GM21737 (cell line): ENCODE measurements around the gene FGB.

Source experiments
- ATAC-seq: cut with Tn5 transposase; IDR thresholded peaks from one replicate; pipeline ENCODE4 v1.9.1; 2021; ENCODE audit warnings: mild to moderate bottlenecking, moderate library complexity; ENCODE audit not compliant: unreplicated experiment

Gene FGB

GRCh38 chr4:154562697-154563254 is at the start of gene FGB:
Gene FGB, plus strand, starts transcription at chr4:154563011. Its CDS starts 8 bp downstream, at chr4:154563019.
- no peak for ATAC-seq

GRCh38 chr4:154516318-154517029 is 46.3 kb upstream of the FGB start:
- ATAC-seq: no peak

GRCh38 chr4:154517591-154517990 is 45.2 kb upstream of the FGB start:
- no peak for ATAC-seq

GRCh38 chr4:154519214-154519613 is 43.6 kb upstream of the FGB start:
- no peak for ATAC-seq

GRCh38 chr4:154521607-154522006 is 41.2 kb upstream of the FGB start:
- no peak for ATAC-seq

- no peak for ATAC-seq
Measured at GRCh38 chr4:154526151-154526550, 36.7 kb upstream of the FGB start.

GRCh38 chr4:154527308-154527707 is 35.5 kb upstream of the FGB start:
- ATAC-seq: no peak

- no peak for ATAC-seq
Measured at GRCh38 chr4:154528869-154529268, 33.9 kb upstream of the FGB start.

- ATAC-seq: no peak
Measured at GRCh38 chr4:154529728-154530519, 32.9 kb upstream of the FGB start.

GRCh38 chr4:154534296-154534695 is 28.5 kb upstream of the FGB start:
- no peak for ATAC-seq

GRCh38 chr4:154542271-154542879 is 20.4 kb upstream of the FGB start:
- no peak for ATAC-seq

- ATAC-seq: no peak
Measured at GRCh38 chr4:154545689-154546088, 17.1 kb upstream of the FGB start.

GRCh38 chr4:154549894-154550790 is 12.7 kb upstream of the FGB start, which contains the start of gene PLRG1:
Gene PLRG1, minus strand, starts transcription at chr4:154550400. Its CDS starts 92 bp downstream, at chr4:154550308.
- ATAC-seq: peak; percentile 99

GRCh38 chr4:154551872-154552686 is 10.7 kb upstream of the FGB start:
- peak; percentile 41 for ATAC-seq

- peak; percentile 21 for ATAC-seq
Measured at GRCh38 chr4:154559141-154559493, 3.7 kb upstream of the FGB start.

GRCh38 chr4:154559494-154560418 is 3.1 kb upstream of the FGB start:
- ATAC-seq: peak; percentile 69

- no peak for ATAC-seq
Measured at GRCh38 chr4:154560419-154560801, 2.4 kb upstream of the FGB start.

GRCh38 chr4:154560824-154561231 is 2.0 kb upstream of the FGB start:
- ATAC-seq: no peak

GRCh38 chr4:154564311-154564710 is 1.5 kb downstream of the FGB start:
- no peak for ATAC-seq
